Endothelial cell of umbilical vein (primary cell): ENCODE results near the gene IL24. TPM values are rescaled to one million over a fixed set of nuclear protein-coding genes. Genes with fewer than 3 reads are reported as not detected.

Experiments used
- BruUV-seq: library from RNA; stranded (reverse); fragments of 400-500 nt; replicated peaks from 2 replicates; lab custom pipeline; 2021; lab: Mats Ljungman, UMichigan
- CTCF ChIA-PET: fragments of 300-600, 350-600 bp; sonication (Branson Sonifier 250); formaldehyde crosslinking; loops from one replicate; lab custom pipeline; 2021; ENCODE audit warnings: antibody characterized with exemption, inconsistent platforms; lab: Charles Lee
- POLR2A ChIA-PET: fragments of 300-600, 350-600 bp; sonication (Branson Sonifier 250); formaldehyde crosslinking; loops from one replicate; lab custom pipeline; 2021; ENCODE audit warnings: antibody characterized with exemption, inconsistent platforms; lab: Charles Lee
- DNase-seq: peaks from one replicate; pipeline ENCODE4 v3.0.0-alpha.2; 2011; ENCODE audit warnings: low read depth, low spot score
- FAIRE-seq: peaks from 2 replicates; lab custom pipeline; 2011; peaks lifted over from hg19 to GRCh38; lab: Jason Lieb, UNC
- H2AFZ ChIP-seq: 2 replicates; pipeline ENCODE4 v1.6.0; 2012; ENCODE audit warnings: low read depth, low read length, control low read depth, inconsistent platforms
- H3K27ac ChIP-seq: 2 replicates; pipeline ENCODE4 v1.5.1; 2011; ENCODE audit warnings: low read depth, mild to moderate bottlenecking, control low read depth, low read length, moderate library complexity; ENCODE audit not compliant: insufficient read depth
- H3K27me3 ChIP-seq, 2 experiments: 2 replicates each; pipeline versions ENCODE4 v1.6.0 to v1.6.1; 2011; ENCODE audit warnings: low read length in 2 of 2, mixed read lengths in 1 of 2; ENCODE audit not compliant: control insufficient read depth in 2 of 2, insufficient read depth in 2 of 2
- H3K36me3 ChIP-seq, 2 experiments: 2 replicates in 1 of 2; 3 replicates in 1 of 2; pipeline ENCODE4 v1.5.1; 2011; ENCODE audit warnings: low read length in 2 of 2, mild to moderate bottlenecking in 1 of 2, moderate library complexity in 1 of 2; ENCODE audit not compliant: control insufficient read depth in 2 of 2, insufficient read depth in 2 of 2; ENCODE audit errors: extremely low read depth in 1 of 2
- H3K4me1 ChIP-seq: 3 replicates; pipeline ENCODE4 v1.5.1; 2011; ENCODE audit warnings: mild to moderate bottlenecking, low read length; ENCODE audit not compliant: control insufficient read depth, insufficient read depth; ENCODE audit errors: extremely low read depth
- H3K4me2 ChIP-seq: 2 replicates; pipeline ENCODE4 v1.6.1; 2011; ENCODE audit warnings: low read length, control low read depth, mixed read lengths; ENCODE audit not compliant: insufficient read depth
- H3K4me3 ChIP-seq, 3 experiments: fragments of 200-600 bp in 1 of 3; sonication (generic), shearing (Covaris generic) in 1 of 3; replicated peaks in 1 of 3; 2 replicates each; pipeline ENCODE4 v1.5.1; 2011 to 2016; ENCODE audit warnings: control low read depth in 3 of 3, low read length in 3 of 3, mild to moderate bottlenecking in 2 of 3, inconsistent platforms in 1 of 3, low read depth in 1 of 3, moderate library complexity in 1 of 3; ENCODE audit not compliant: insufficient read depth in 1 of 3
- H3K79me2 ChIP-seq: 2 replicates; pipeline ENCODE4 v1.6.0; 2012; ENCODE audit warnings: low read length, inconsistent platforms; ENCODE audit not compliant: control insufficient read depth, insufficient read depth
- H3K9ac ChIP-seq: replicated peaks from 2 replicates; pipeline ENCODE3; 2011; ENCODE audit warnings: low read length, control low read depth; ENCODE audit not compliant: insufficient read depth; ENCODE audit errors: extremely low read depth
- H3K9me1 ChIP-seq: replicated peaks from 3 replicates; pipeline ENCODE4 v1.6.0; 2011; ENCODE audit warnings: mild to moderate bottlenecking, low read length; ENCODE audit not compliant: control insufficient read depth, insufficient read depth; ENCODE audit errors: extremely low read depth
- H3K9me3 ChIP-seq: replicated peaks from 2 replicates; pipeline ENCODE4 v1.5.1; 2012; ENCODE audit warnings: low read length, inconsistent platforms; ENCODE audit not compliant: control insufficient read depth, insufficient read depth
- H4K20me1 ChIP-seq: replicated peaks from 2 replicates; pipeline ENCODE3; 2011; ENCODE audit warnings: mild to moderate bottlenecking, low read length; ENCODE audit not compliant: control insufficient read depth, insufficient read depth; ENCODE audit errors: extremely low read depth
- CTCF ChIP-seq, 2 donors: IDR thresholded peaks; 1 replicate in 1 of 2; 2 replicates in 1 of 2; pipeline ENCODE4 v1.5.1; 2011; ENCODE audit warnings: low read length in 2 of 2, mild to moderate bottlenecking in 2 of 2, moderate library complexity in 2 of 2, control low read depth in 1 of 2, inconsistent platforms in 1 of 2, low read depth in 1 of 2; ENCODE audit not compliant: insufficient read depth in 1 of 2; ENCODE audit errors: extremely low read depth in 1 of 2
- EZH2 ChIP-seq: IDR thresholded peaks from 2 replicates; pipeline ENCODE4 v1.6.1; 2012; ENCODE audit warnings: borderline replicate concordance, low read depth, mild to moderate bottlenecking, moderate library complexity, low read length, inconsistent platforms; ENCODE audit not compliant: severe bottlenecking
- FOS ChIP-seq: IDR thresholded peaks from 2 replicates; pipeline ENCODE4 v1.6.1; 2011; ENCODE audit warnings: mild to moderate bottlenecking, low read length, moderate library complexity, borderline replicate concordance; ENCODE audit not compliant: insufficient read depth
- GATA2 ChIP-seq: IDR thresholded peaks from 2 replicates; pipeline ENCODE4 v1.7.0; 2011; ENCODE audit warnings: low read depth, mild to moderate bottlenecking, moderate library complexity, mixed read lengths, low read length; ENCODE audit not compliant: insufficient read length, insufficient read depth
- JUN ChIP-seq: IDR thresholded peaks from 2 replicates; pipeline ENCODE4 v1.6.1; 2011; ENCODE audit warnings: borderline replicate concordance, low read depth; ENCODE audit not compliant: insufficient read length, insufficient read depth
- MAX ChIP-seq: IDR thresholded peaks from 2 replicates; pipeline ENCODE4 v1.6.1; 2011; ENCODE audit not compliant: insufficient read depth, insufficient read length
- MYC ChIP-seq: IDR thresholded peaks from one replicate; pipeline ENCODE4 v1.6.1; 2011; ENCODE audit warnings: mild to moderate bottlenecking, low read depth, low read length
- POLR2A ChIP-seq: IDR thresholded peaks from 2 replicates; pipeline ENCODE4 v1.6.1; 2012; ENCODE audit warnings: low read depth, mild to moderate bottlenecking, control low read depth, low read length
- POLR2AphosphoS5 ChIP-seq: IDR thresholded peaks from 2 replicates; pipeline ENCODE4 v1.6.1; 2012; ENCODE audit warnings: low read depth, mild to moderate bottlenecking, control low read depth, low read length, moderate library complexity; ENCODE audit not compliant: insufficient read depth
- dilution Hi-C: fragments of 300-500 bp; cut with MboI; formaldehyde crosslinking; loops from one replicate; pipeline ENCODE4 v1.15.0; 2019; ENCODE audit warnings: low sequenced_read_pairs; ENCODE audit not compliant: extremely low pct_ligation_motif_present
- intact Hi-C: fragments of 100-400 bp; cut with micrococcal nuclease; formaldehyde crosslinking; loops from one replicate; pipeline ENCODE4 v1.10.0; 2022
- polyA plus RNA-seq, 4 experiments: library from polyadenylated mRNA; depleted of rRNA in 3 of 4; stranded (reverse) in 3 of 4; unstranded in 1 of 4; fragments of >200 nt; gene quantifications; 2 replicates each; pipeline versions ENCODE4 v1.2.1 to v1.2.3, GENCODE V29; 2011 to 2012; ENCODE audit warnings: missing spikeins in 1 of 4
- total RNA-seq: library from RNA; stranded (reverse); gene quantifications from 2 replicates; pipeline ENCODE4 v1.2.3, GENCODE V29; 2021

IL24 gene
- total and polyA plus RNA-seq, 2 donors (not counting 3 experiments of a cell fraction or from before 2014, with no cell fraction given): not detected

GRCh38 chr1:206885341-206886060 lies 11.7 kb upstream of the IL24 start:
- POLR2A ChIA-PET: no interaction called here
- Histone ChIP-seq H3K27ac (no peak overlapping the region), H3K36me3 (no peaks in the 10 kb centered on the region), H3K9ac (no peak overlapping the region), H3K27me3 (peaks cover 8% of the 10 kb centered on the region in 2 experiments), H3K4me2 (no peak overlapping the region), H4K20me1 (no peaks in the 10 kb centered on the region), H3K9me1 (no peaks in the 10 kb centered on the region), H3K79me2 (no peaks in the 10 kb centered on the region), H3K9me3 (no peaks in the 10 kb centered on the region), H3K4me3 (no peak overlapping the region), H3K4me1 (no peaks in the 10 kb centered on the region), H2AFZ (no peak overlapping the region)
- TF ChIP-seq FOS: no peak
- TF ChIP-seq EZH2: no peak
- no peak for TF ChIP-seq MYC
- no peak for TF ChIP-seq GATA2
- TF ChIP-seq JUN: no peak
- no peak for TF ChIP-seq MAX
- no peak for TF ChIP-seq CTCF (IDR thresholded peaks at IDR 0.05; ENCODE audit: extremely low read depth in 1 of 2, insufficient read depth in 1 of 2, low read depth in 1 of 2, low read length in 2 of 2)
- no peak for TF ChIP-seq POLR2AphosphoS5
- no peak for TF ChIP-seq POLR2A
- FAIRE-seq (no peak), DNase-seq (no peak)
- CTCF ChIA-PET: interaction anchor here (1.7 kb wide), 1 partner anchor 20 kb away, joined by 3 read pairs; the partner anchor contains the start of gene IL20
- intact Hi-C loops (no loop called here), dilution Hi-C loops (no loop called here)
- no TSS peak for BruUV-seq
